Ovary (tissue), 9 donors: Measurements from ENCODE around the gene GNPDA1. TPM values are rescaled to one million over a fixed set of nuclear protein-coding genes. Genes with fewer than 3 reads are reported as not detected.
A peak's percentile ranks its signal among the peaks of the same experiment; 100 is the strongest.

Source experiments
- DNase-seq, 5 donors: peaks; one replicate each; pipeline ENCODE4 v3.0.0-alpha.2; 2019 to 2020
- H3K27ac ChIP-seq, 2 donors: fragments of 200-600 bp; one replicate each; pipeline versions ENCODE4 v1.5.1 to v1.8.0; 2019 to 2022
- H3K27me3 ChIP-seq: fragments of 200-600 bp; one replicate; pipeline ENCODE4 v1.8.0; 2022
- H3K36me3 ChIP-seq: fragments of 200-600 bp; sonication (generic); one replicate; pipeline ENCODE4 v1.5.1; 2019
- H3K4me1 ChIP-seq: one replicate; pipeline ENCODE4 v1.8.1; 2013; ENCODE audit warnings: mild to moderate bottlenecking, moderate library complexity; ENCODE audit not compliant: insufficient read depth
- H3K4me3 ChIP-seq: fragments of 200-600 bp; sonication (generic); one replicate; pipeline ENCODE4 v1.5.1; 2017
- H3K9me3 ChIP-seq, 2 donors: fragments of 200-600 bp in 1 of 2; sonication (generic) in 1 of 2; one replicate each; pipeline versions ENCODE4 v1.5.1 to v1.8.1; 2013 to 2019; ENCODE audit warnings: mild to moderate bottlenecking in 1 of 2, moderate library complexity in 1 of 2
- CTCF ChIP-seq, 3 donors: fragments of 450-650 bp in 2 of 3; fragments of 200-600 bp in 1 of 3; IDR thresholded peaks; one replicate each; pipeline versions ENCODE4 v1.5.1 to v1.8.0; 2016 to 2022; ENCODE audit warnings: antibody characterized with exemption in 3 of 3, mild to moderate bottlenecking in 1 of 3
- EP300 ChIP-seq: sonication (generic); formaldehyde crosslinking; IDR thresholded peaks from one replicate; pipeline ENCODE4 v1.6.1; 2017; ENCODE audit warnings: antibody characterized with exemption
- POLR2A ChIP-seq: fragments of 450-650 bp; IDR thresholded peaks from one replicate; pipeline ENCODE4 v1.6.1; 2017; ENCODE audit warnings: antibody characterized with exemption, mild to moderate bottlenecking, moderate library complexity
- WGBS, 3 donors: extraction: QIAGEN DNeasy Blood & Tissue Kit in 1 of 3; methylation state at CpG; one replicate each; pipeline versions ENCODE4 v1.1.5 to v1.1.7; 2013 to 2017; 5-methylcytosine and 5-hydroxymethylcytosine counted together
- intact Hi-C, 4 donors: fragments of 100-400 bp; cut with DNase I; formaldehyde crosslinking; loops; one replicate each; pipeline versions ENCODE4 v1.11.0 to v1.15.1; 2022 to 2023
- polyA plus RNA-seq, 2 donors: library from polyadenylated mRNA; stranded (reverse); fragments of 200-250 nt in 1 of 2; fragments of 350-450 nt in 1 of 2; fragmentation: Illumina TruSeq in 1 of 2; extraction: RNeasy Lipid Tissue Mini Kit (QIAGEN cat#74804) in 1 of 2; gene quantifications; one replicate each; pipeline ENCODE4 v1.2.3, GENCODE V29; 2013 to 2014
- total RNA-seq, 7 donors: library from RNA; depleted of rRNA in 2 of 7; stranded (reverse); fragments of >200 nt in 2 of 7; fragmentation: NEBNext Ultra II Directional in 3 of 7; extraction: Animal tissue kit (Norgen Biotek cat#: 25700) in 3 of 7; gene quantifications; one replicate each; pipeline versions ENCODE4 v1.1.0 to v1.2.4, GENCODE V29; 2016 to 2023
- donor health status: DM: no; HTN: no; CAD: no; lungs with moderate emphysema.
- donor health status: DM: no; HTN: no; CAD: no.
- donor health status: Bipolar disorder and iron deficiency.
- donor health status: DM: yes; HTN: yes; CAD: no.
- donor health status: DM: no; HTN: no; CAD: no.
- donor health status: DM: yes; HTN: yes; CAD: no.

The GNPDA1 gene
- total and polyA plus RNA-seq, 9 donors: 20.3 to 108 (median 35.1) TPM

GRCh38 chr5:142012186-142012785 is 541 bp downstream of the GNPDA1 start:
- 6 to 7% (median 7%) methylated on average over 18 of the region's 18 CpGs for WGBS, 3 donors
- peak; percentile 41 to 65 (median 50) for DNase-seq
- no peak for TF ChIP-seq POLR2A
- no peak for TF ChIP-seq CTCF (IDR thresholded peaks at IDR 0.05)
- no peak for TF ChIP-seq EP300

GRCh38 chr5:142011572-142012185 is 1.1 kb downstream of the GNPDA1 start:
- H3K9me3 ChIP-seq: no peaks in the 10 kb centered on the region
- TF ChIP-seq CTCF (IDR thresholded peaks at IDR 0.05) (no peak), EP300 (no peak), POLR2A (no peak)
- no peaks in the 10 kb centered on the region for H3K27me3 ChIP-seq
- peak overlapping the region; percentile 78 for H3K4me3 ChIP-seq
- no peak for DNase-seq
- 88 to 93% (median 88%) methylated on average over 9 of the region's 9 CpGs for WGBS, 3 donors
- no peaks in the 10 kb centered on the region for H3K4me1 ChIP-seq
- no peaks in the 10 kb centered on the region for H3K36me3 ChIP-seq
- intact Hi-C loops: loop anchor here in 2 of 4 donors (5.0 to 10.0 kb wide), 3 partner anchors 93 to 133 kb away; partner anchors contain the start of gene NDFIP1 (in 2 of the 2)
- peak overlapping the region in 1 of 2 donors; percentile 91 for H3K27ac ChIP-seq

More at GRCh38 chr5:142012186-142012785, 541 bp downstream of the GNPDA1 start:
- H3K27me3 ChIP-seq: no peaks in the 10 kb centered on the region
- no peaks in the 10 kb centered on the region for H3K36me3 ChIP-seq
- no peaks in the 10 kb centered on the region for H3K4me1 ChIP-seq
- peak overlapping the region; percentile 78 for H3K4me3 ChIP-seq
- no peaks in the 10 kb centered on the region for H3K9me3 ChIP-seq
- intact Hi-C loops: loop anchor here in 2 of 4 donors (5.0 to 10.0 kb wide), 3 partner anchors 93 to 133 kb away; partner anchors contain the start of gene NDFIP1 (in 2 of the 2)
- H3K27ac ChIP-seq: peak overlapping the region; percentile 76 to 91

- no peak overlapping the region for H3K4me3 ChIP-seq
- H3K27me3 ChIP-seq: no peaks in the 10 kb centered on the region
- no peaks in the 10 kb centered on the region for H3K36me3 ChIP-seq
- no peak for DNase-seq
- WGBS, 3 donors: 77 to 83% (median 78%) methylated on average over 4 of the region's 4 CpGs
- intact Hi-C loops: loop anchor here (5.0 to 10.0 kb wide), 4 partner anchors 95 to 135 kb away; partner anchors contain the start of gene NDFIP1 (in 2 of the 4)
- no peak overlapping the region for H3K27ac ChIP-seq
- H3K4me1 ChIP-seq: no peaks in the 10 kb centered on the region
- no peaks in the 10 kb centered on the region for H3K9me3 ChIP-seq
- TF ChIP-seq CTCF (IDR thresholded peaks at IDR 0.05) (no peak), POLR2A (no peak), EP300 (no peak)
Observed at GRCh38 chr5:142009886-142010285, 2.9 kb downstream of the GNPDA1 start.

GRCh38 chr5:142008813-142009212 is 4.0 kb downstream of the GNPDA1 start:
- no peaks in the 10 kb centered on the region for H3K9me3 ChIP-seq
- H3K36me3 ChIP-seq: no peaks in the 10 kb centered on the region

More at GRCh38 chr5:142008813-142009212, 4.0 kb downstream of the GNPDA1 start:
- no peak overlapping the region for H3K27ac ChIP-seq
- no peak overlapping the region for H3K4me3 ChIP-seq
- H3K4me1 ChIP-seq: no peaks in the 10 kb centered on the region
- intact Hi-C loops: loop anchor here in 2 of 4 donors (10.0 kb wide), 2 partner anchors 126 to 136 kb away; no protein-coding TSS in a partner anchor
- no peak for DNase-seq
- H3K27me3 ChIP-seq: no peaks in the 10 kb centered on the region
- TF ChIP-seq POLR2A (no peak), EP300 (no peak), CTCF (IDR thresholded peaks at IDR 0.05) (no peak)
